ENCODE data around the gene PDE9A. TPM values are rescaled to one million over a fixed set of nuclear protein-coding genes. Genes with fewer than 3 reads are reported as not detected.

The PDE9A gene
- total RNA-seq, 1 donor from 2014 or later, result 0.41 TPM

DNA sequence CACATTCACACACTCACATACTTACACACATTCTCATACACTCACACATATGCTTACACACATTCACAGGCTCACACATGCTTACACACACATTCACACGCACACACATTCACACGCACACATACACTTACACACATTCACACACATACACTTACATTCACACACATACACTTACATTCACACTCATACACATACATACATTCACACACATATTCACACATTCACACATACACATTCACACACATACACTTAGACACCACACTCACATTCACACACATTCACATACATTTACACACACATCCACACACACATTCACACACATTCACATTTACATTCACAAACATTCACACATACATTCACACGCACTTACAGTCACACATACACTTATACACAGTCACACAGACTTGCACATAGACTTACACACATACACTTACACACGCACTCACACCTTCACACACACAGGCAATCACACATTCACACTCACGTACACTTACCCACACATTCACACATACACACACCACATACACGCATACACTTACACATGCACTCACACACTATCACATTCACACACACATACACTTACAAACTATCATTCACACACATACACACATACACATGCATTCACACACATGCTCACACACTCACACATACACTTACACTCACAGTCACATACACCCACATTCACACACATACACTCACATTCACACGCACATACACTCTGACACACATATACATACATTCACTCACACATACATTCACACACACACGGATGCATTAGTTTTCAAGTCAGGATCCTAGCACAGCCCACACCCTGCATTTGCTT is 16.8 kb downstream of the PDE9A start:
- no peak for DNase-seq (ENCODE audit: extremely low read depth, low read depth, low spot score)

GRCh38 chr21:42670884-42671283 is 17.5 kb downstream of the PDE9A start:
- DNase-seq (ENCODE audit: extremely low read depth, low read depth, low spot score), result no peak

DNA sequence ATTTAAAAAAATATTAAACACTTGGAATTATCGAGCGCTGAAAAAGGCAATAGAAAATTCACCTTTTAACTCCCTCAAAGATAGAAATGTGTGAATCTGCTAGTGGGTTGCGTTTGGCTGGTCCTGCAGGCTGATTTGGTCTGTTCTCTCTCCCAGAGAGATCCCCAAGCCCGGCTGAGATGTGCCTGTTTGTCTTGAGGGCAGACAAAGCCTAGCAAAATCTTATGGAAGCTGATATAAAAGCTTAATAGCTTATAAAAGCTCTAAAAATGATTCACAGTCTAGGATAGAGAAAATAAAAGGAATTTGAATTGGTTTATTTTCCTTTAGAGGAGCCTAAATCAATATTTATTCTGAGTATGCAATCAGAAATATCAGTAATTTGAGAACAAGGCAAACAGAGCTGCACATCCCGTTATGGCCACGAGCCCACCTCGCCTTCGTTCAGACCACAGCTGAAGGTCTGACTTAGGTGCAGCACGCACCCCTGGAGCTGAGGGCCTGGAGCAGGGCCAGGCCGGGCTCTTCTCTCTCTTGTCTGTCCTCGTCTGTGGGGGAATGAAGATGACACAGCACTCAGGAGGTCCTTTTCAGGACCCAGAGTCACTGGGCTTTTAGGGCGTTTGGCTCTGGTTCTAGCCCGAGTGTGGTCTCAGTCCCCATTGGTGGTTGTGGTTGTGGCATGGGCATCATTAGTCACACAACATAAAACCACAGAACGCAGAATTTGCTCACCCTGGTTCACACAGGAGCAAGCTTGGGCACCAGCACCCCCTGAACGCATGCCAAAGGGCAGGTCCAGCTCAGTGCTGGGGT is 18.6 kb downstream of the PDE9A start:
- no peak for DNase-seq (ENCODE audit: extremely low read depth, low read depth, low spot score)

GRCh38 chr21:42672699-42673458 is 19.5 kb downstream of the PDE9A start:
- DNase-seq (ENCODE audit: extremely low read depth, low read depth, low spot score), result no peak

- DNase-seq (ENCODE audit: extremely low read depth, low read depth, low spot score), result no peak
These were observed 20.4 kb downstream of the PDE9A start for GRCh38 chr21:42673633-42674328.

DNA sequence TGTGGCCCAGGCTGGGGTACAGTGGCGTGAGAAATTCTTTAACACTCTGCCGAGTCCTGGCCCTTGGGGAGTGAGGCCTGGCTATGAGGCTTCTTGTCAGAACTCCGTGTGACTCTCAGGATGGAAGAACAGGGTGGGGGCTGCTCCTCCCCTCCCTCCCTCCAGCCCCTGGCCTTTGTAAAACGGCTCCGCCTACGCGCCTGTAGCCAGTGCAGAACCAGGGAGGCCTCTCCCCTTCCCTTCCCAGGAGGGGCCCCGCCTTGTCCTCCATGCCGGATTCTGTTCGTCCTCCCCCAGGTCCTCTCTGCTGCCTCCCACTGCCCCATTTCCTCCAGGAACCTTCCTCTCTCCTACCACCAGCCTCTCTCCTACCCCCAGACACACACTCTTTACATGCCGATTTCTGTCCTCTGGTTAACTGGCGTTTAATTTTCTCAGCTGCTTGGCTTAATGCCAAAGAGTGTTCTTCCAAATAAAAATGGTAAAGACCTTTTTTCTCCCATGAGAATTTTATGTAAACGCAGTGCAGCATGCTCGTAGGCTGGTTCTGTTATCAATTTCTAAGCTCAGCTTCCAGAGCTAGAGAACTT is 21.0 kb downstream of the PDE9A start:
- DNase-seq (ENCODE audit: extremely low read depth, low read depth, low spot score), result no peak

GRCh38 chr21:42675403-42675802 is 22.0 kb downstream of the PDE9A start:
- DNase-seq (ENCODE audit: extremely low read depth, low read depth, low spot score), result no peak

- no peak for DNase-seq (ENCODE audit: extremely low read depth, low read depth, low spot score)
These were observed 23.4 kb downstream of the PDE9A start for GRCh38 chr21:42676808-42677207.

DNA sequence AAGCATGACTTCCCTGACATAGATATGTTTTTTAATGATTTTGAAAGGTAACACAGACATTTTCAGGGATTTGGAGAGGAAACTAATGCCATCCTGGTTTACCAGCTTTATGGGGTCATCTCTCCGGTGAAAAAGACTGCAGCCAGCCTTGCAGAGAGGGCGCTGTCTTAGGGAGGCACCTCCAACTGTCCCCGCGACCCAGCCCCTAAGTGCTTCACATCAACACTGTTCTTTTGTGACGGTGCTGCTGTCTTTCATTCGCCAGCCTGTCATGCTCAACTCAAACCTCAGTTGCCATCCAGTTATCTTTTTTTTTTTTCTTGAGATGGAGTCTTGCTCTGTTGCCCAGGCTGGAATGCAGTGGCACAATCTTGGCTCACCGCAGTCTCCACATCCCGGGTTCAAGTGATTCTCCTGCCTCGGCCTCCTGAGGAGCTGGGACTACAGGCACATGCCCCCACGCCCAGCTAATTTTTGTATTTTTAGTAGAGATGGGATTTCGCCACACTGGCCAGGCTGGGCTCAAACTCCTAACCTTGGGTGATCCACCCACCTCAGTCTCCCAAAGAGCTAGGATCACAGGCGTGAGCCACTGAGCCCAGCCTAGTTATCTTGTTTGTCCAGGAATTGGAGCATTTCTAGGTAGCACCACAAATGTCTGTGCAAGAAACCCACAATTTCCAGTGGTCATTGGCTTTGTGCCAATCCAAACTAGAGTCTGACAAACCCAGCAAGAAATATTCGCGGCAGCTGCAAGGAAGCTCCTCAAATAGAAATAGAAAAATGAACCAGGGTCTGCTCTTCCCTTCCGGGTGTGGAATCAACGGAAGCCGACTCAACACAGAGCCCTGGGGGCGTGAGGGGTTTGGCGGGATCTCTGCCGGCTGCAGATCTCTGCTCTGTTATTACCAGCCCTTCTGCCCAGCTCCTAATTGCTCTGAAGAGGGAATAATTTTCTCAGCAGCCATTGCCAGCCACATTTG is 24.2 kb downstream of the PDE9A start:
- peak; percentile 31 for DNase-seq (ENCODE audit: extremely low read depth, low read depth, low spot score)

DNA sequence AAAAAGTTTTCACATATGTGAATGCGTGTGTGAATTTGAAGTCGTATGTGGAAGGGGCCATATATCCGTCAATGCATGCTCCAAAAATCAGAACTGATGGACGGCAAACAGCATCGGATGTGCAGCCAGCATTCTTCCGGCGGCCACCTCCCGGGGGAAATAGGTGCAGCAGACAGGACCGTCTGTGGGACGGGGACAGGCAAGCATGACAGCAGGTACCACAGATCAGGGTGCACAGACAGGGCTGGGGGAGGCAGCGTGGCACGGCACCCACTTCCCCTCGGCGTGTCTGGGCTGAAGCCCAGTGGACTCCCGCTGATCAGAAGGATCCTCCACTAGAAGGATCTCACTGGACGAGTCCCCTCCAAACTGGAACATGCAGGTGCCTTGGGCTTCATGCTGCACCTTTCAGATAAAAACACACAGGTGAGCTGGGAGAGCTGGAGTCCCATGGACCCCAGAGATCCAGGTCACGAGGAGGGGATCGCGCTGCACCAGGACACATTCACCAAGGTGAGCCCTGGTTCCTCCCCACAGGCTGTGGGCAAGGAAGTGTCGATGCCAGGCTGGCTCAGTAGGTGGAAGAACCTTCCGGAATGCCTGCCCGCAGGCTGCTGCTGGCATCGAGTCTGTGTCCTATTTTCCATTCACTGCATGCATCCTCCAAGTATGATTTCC is 25.3 kb downstream of the PDE9A start:
- no peak for DNase-seq (ENCODE audit: extremely low read depth, low read depth, low spot score)

DNA sequence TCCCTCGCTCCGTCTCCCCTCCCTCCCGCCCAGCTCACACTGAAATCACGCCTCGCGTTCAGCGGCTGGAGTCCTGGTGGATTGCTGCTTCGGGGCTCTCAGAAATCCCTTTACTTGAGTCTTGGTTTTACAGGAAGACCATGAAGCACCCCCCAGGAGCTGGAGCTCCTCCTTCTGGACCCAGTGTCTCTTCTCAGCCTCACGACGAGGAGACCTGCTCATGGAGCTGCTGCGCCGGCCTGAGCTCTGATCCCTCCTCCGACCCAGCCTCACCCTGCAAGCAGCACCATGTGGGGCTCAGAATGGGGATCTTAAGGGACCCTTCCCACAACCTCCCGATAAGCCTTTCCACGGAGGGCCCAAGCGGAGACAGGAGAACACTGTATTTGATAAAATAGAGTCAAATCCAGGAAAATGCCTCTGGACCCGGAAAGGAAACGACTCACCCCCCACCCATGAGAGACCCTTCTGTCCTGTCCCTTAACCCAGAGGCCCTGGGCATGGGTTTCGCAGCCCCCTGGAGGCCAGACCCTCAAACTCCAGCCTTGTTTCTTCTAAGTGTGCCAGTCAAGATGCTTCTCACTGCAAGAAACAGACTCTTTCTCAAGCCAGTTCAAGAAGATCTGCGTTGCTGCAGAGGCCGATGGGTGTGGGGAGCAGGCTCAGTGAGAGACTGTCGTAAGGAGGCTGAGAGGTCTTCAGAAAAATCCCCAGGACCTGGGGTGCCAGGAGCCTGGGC is 26.1 kb downstream of the PDE9A start:
- no peak for DNase-seq (ENCODE audit: extremely low read depth, low read depth, low spot score)

DNA sequence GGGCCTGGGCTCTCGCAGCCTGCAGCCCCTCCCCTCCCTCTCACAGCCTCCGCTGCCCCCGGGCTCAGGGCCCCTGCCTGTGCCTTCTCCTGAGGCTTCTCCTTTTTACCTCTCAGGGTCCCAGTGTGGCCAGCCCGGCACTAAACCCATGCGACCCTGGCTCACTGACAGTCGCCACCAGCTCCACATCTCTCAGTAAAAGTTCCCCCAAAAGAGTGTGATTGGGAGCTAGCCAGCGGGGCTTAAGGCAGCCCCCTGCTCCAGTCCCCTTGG is 26.6 kb downstream of the PDE9A start:
- DNase-seq (ENCODE audit: extremely low read depth, low read depth, low spot score), result no peak

DNA sequence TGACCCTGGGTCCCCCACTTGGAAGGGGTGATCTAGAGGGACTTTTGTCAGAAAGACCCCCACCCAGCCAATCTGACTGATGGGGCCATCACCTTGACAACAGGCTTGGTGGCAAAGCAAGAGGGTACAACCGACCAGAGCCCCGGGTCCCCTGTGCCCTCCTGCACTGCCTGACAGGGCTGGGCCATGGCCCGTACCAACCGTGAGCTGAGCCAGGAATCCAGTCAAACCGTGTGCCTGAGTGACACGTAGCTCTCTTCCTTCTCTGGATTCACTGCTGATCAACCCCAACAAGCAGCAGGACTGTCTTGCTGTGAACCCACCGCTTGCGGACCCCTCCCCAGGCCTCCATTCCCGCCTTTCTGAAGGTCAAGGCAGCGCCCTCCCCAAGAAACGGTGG is 27.0 kb downstream of the PDE9A start:
- no peak for DNase-seq (ENCODE audit: extremely low read depth, low read depth, low spot score)

DNA sequence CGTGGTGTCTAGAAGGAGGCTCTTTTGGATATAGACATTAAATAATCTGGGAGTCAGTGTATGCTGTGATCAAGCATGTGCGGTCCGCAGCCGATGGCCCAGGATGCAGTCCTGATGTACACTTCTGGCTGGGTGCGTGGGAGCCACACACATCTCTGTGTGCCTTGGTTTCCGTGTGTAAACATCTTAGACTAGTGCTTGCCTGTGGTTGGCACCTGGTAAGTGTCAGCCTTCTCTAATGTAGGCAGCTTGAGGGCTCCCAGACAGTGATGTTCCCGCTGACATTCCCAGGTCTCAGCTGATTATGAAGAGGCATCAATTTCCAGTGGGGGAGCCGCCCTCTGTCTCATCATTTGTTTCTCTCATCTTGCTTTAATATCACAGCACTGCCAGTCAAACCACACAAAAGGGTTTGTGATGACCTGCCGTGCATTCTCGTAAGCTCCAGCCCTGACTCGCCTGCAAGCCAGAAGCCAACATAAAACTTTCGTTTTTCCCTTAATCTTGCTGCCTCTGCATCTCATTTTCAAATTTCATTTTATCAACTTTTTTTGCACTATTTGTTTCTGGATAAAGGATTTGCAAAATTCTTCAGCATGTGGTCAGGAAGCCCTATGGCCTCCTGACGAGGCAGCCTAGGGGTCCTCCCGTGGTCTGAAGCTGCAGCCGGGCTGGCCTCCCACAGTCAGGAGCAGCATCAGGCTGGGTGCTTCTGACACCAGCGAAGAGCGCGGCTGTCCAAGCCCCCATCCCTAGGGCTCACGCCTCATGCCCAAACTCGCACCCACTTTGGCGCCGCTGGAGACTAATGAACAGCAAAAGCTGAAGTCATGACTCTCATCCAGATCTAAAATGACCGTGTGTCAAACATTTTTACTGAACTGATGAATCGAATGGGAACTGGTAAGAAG is 28.1 kb downstream of the PDE9A start:
- DNase-seq (ENCODE audit: extremely low read depth, low read depth, low spot score), result no peak

- no peak for DNase-seq (ENCODE audit: extremely low read depth, low read depth, low spot score)
These were observed 29.3 kb downstream of the PDE9A start for GRCh38 chr21:42682661-42683210.

GRCh38 chr21:42683371-42684108 is 30.1 kb downstream of the PDE9A start:
- DNase-seq (ENCODE audit: extremely low read depth, low read depth, low spot score), result no peak

All from glomerular endothelial cell (primary cell).